SKM-1 treated with dmso at 0.1 percent for 144 hours (cell line): ENCODE data around the gene DNAH1.

Source experiments
- DNase-seq: peaks from one replicate; lab custom pipeline; 2025; ENCODE audit not compliant: unreplicated experiment; lab: John Stamatoyannopoulos, UW

The DNAH1 gene

DNA sequence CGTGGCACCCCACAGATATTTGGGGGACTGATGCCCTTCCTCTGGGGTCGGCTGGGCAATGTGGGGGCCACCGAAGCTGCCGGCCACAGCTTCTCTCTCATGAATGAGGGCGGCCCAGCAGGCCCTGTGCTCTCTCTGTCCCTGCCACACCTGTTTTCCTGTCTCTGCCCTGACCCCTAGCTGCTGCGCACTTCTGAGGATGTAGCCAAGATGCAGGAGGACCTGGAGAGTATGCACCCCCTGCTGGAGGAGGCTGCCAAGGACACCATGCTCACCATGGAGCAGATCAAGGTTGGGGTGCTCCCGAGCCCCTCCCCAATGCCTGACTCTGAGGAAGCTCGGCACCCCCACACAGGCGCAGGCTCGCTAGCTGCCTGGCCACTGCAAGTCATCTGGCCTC lies 69.0 kb downstream of the DNAH1 start:
- peak; percentile 13 for DNase-seq

DNA sequence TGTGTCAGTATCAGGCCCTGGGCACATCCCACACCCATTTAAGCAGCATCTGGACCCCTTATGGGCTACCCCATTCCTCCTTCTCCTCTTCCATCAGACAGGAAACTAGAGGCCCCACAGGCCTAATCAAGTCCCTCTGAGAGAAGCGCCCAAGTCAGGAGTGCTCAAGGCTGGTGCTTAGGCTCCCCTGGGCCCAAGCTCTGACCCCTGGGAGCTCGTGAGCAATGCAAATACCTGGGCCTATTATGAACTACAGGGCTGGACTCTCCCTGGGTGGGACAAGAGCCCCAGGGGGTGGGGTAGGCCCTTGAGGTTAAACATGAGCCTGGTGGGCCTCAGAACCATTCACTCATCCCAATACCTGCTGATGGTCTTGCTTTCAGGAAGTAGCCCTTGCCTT lies 71.4 kb downstream of the DNAH1 start:
- no peak for DNase-seq

DNA sequence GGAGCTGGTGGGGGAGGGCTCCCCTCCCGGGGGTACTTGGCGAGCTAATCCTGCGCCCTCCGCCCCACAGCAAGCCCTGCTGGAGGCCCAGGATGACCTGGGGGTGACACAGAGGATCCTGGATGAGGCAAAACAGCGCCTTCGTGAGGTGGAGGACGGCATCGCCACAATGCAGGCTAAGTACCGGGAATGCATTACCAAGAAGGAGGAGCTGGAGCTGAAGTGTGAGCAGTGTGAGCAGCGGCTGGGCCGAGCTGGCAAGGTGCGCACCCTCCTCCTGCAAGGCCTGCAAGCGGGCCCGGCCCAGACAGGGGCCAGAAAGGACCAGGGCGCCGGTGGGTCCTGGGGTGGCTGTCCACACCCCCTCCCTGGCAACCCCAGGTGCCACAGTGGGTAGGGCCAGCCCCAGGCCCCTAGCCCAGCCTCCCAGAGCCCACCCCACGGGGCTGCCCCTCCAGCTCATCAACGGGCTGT lies 72.3 kb downstream of the DNAH1 start:
- DNase-seq, result no peak

DNA sequence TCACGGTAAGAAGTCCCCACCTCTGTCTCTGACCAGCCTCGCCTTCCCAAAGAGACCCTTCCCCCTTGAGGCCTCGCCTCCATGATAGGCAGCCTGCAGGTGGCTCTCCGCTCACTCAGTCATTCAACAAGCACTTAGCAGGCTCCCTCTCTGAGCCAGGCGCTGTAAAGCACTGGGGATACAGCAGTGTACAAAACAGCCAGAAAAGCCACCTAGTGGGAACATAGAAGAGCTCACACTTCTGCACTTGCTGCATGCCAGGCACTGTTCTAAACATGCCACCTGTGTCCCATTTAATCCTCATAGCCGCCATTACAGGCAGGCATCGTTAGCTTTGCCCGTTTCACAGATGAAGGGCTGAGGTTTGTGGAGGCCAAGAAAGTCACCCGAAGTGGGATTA lies 72.8 kb downstream of the DNAH1 start:
- DNase-seq, result no peak

DNA sequence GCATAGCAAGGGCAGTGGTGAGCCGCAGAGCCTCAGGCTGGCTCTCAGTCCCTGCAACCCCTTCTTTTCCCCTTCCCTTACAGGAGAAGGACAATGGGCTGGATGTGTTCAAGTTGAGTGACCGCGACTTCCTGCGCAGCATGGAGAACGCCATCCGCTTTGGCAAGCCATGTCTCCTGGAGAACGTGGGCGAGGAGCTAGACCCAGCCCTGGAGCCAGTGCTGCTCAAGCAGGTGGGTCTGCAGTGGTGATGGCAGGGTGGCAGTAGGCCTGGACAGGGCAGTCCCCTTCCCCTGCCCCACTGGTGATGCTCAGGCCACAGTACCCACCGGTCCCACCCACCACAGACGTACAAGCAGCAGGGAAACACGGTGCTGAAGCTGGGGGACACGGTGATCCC lies 75.0 kb downstream of the DNAH1 start:
- no peak for DNase-seq

DNA sequence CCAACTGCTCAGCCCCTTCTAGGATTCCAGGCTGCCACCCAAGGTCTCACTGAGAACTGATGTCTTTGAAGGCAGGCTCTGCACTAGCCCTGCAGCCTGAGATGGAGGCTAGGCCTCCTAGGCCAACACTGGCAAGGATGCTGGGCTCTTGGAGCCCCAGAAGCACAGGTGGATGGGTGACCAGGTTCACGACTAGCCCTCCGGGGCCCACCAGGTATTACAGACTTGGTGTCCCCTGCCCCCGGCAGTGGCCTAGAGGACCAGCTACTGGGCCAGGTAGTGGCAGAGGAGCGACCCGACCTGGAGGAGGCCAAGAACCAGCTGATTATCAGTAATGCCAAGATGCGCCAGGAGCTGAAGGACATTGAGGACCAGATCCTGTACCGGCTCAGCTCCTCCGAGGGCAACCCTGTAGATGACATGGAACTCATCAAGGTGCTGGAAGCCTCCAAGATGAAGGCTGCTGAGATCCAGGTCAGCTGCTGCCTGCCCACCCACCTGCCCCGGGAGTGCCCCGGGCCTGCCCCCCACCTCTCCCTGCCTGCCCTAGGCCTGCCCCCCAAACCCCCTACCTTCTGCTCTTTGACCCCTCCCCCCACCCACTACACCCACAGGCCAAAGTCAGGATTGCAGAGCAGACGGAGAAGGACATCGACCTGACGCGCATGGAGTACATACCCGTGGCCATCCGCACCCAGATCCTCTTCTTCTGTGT lies 76.3 kb downstream of the DNAH1 start:
- no peak for DNase-seq

DNA sequence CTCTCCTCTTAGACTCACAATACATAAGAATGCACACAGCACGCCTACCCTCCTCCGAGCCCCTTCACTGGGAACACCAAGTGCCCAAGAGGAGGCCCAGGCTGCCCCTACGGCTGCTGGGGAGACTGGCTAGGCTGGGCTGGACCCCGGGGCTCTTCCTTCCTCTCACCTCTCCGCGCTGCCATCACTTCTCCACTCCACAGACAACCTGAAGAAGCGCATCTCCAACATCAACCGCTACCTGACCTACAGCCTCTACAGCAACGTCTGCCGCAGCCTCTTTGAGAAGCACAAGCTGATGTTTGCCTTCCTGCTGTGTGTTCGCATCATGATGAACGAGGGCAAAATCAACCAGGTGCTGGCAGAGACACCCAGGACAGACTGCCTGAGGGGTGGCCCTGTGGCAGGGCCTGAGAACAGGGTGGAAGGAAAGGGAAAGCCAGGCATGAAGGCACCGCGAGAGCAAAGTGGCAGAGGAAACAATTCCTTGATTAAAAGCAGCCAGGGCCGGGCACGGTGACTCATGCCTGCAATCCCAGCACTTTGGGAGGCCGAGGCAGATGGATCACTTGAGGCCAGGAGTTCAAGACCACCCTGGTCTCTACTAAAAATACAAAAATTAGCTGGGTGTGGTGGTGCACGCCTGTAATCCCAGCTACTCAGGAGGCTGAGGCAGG lies 77.2 kb downstream of the DNAH1 start:
- no peak for DNase-seq

DNA sequence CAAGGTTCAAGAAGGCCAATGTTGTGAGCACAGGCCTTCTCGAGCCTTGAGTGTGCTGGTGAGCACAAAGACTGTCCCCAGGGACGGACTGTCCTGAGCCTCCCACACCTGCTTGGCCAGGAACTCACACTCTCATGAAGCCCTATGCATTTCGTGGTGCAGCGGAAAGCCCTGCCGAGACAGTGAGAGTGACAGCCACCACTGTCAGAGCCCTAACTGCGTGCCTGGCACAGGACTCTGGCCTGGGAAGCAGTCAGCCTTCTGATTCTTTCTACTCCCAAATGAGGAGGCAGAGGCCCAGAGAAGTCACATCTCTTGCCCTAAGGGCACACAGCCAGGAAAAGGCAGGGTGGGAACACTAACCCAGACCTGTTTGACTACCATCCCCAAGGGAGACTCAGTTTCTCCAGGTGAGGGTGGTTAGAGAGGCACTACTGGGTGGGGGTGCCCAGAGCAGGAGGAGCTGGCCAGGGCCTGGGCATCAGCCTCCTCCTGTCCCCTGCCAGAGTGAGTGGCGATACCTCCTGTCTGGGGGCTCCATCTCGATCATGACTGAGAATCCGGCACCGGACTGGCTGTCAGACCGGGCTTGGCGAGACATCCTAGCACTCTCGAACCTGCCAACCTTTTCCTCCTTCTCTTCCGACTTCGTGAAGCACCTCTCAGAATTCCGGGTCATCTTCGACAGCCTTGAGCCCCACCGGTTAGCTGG lies 78.0 kb downstream of the DNAH1 start:
- DNase-seq, result no peak

DNA sequence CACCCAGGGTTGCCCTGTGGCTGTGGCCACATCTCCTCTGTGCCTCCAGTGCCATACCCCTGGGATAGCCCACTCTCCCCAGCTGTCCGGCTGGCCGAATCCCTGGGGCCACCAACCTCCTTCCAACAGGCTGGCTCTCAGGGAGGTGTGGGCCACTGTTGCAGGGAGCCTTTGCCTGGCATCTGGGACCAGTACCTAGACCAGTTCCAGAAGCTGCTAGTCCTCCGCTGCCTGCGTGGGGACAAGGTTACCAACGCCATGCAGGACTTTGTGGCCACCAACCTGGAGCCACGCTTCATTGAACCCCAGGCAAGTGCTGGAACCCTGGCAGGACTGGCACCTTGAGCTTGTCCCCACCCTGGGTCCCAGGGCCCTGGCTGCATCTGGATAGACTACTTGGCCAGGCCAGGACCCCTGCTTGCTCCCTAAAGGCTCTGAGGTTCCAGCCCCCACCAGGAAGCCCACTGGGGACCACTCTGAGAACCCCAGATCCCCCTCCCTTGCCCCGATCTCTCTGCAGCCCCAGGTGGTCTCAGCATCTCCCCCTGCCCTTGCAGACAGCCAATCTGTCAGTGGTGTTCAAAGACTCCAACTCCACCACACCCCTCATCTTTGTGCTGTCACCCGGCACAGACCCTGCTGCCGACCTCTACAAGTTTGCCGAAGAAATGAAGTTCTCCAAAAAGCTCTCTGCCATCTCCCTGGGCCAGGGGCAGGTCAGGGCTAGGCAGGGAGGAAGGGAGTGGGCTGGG lies 78.8 kb downstream of the DNAH1 start:
- no peak for DNase-seq

DNA sequence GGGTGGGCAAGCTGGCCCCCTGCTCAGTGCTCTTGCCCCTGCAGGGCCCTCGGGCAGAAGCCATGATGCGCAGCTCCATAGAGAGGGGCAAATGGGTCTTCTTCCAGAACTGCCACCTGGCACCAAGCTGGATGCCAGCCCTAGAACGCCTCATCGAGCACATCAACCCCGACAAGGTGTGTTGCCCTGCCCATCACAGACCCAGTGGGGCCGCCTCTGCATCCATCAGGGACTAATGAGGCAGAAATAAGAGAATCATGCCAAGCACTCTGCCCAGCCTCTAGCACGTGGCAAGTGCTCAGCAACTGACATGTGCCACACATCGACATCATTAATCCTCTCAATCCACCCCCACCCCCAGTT lies 79.4 kb downstream of the DNAH1 start:
- DNase-seq, result no peak

DNA sequence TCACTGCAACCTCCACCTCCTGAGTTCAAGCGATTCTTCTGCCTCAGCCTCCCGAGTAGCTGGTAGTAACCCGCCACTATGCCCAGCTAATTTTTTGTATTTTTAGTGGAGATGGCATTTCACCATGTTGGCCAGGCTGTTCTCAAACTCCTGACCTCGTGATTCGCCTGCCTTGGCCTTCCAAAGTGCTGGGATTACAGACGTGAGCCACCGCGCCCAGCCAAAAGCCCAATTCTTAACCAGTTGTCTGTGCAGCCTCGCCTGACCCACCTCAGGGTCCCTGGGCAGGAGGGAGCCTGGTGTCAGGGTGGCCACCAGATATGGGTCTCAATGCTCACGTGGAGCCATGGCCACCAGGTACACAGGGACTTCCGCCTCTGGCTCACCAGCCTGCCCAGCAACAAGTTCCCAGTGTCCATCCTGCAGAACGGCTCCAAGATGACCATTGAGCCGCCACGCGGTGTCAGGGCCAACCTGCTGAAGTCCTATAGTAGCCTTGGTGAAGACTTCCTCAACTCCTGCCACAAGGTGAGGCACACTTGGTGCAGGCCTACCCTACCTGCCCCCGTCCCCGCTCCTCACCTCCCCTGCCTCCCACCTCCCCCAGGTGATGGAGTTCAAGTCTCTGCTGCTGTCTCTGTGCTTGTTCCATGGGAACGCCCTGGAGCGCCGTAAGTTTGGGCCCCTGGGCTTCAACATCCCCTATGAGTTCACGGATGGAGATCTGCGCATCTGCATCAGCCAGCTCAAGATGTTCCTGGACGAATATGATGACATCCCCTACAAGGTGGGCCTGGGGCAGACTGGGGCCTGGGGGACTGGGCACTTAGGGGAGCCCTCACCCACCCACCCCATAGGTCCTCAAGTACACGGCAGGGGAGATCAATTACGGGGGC lies 80.1 kb downstream of the DNAH1 start:
- DNase-seq, result no peak

DNA sequence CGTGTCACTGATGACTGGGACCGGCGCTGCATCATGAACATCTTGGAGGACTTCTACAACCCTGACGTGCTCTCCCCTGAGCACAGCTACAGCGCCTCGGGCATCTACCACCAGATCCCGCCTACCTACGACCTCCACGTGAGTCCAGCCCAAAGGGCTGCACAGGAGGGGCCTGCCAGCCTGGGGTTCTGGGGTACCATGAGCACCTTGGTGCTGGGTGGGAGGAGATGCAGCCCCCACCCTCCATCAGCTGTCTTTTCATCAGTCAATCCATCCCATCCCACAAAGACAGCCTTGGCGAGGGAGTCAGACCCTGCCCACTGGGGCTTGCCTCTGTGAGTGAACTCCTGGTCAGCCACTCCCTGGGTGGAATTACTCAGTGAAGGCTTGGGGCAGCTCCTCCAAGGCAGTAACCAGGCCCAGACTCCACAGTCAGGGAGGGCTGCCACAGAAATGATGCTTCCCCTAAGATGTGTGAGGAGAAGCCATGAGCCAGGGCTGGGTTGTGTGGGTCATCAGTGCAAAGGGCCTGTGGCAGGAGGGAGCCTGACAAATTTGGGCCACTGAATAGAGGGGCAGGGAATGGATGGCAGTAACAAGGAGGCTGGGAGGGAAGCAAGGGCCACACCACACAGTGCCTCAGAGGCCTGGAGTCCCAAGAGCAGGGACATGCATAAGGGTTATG lies 80.9 kb downstream of the DNAH1 start:
- no peak for DNase-seq

DNA sequence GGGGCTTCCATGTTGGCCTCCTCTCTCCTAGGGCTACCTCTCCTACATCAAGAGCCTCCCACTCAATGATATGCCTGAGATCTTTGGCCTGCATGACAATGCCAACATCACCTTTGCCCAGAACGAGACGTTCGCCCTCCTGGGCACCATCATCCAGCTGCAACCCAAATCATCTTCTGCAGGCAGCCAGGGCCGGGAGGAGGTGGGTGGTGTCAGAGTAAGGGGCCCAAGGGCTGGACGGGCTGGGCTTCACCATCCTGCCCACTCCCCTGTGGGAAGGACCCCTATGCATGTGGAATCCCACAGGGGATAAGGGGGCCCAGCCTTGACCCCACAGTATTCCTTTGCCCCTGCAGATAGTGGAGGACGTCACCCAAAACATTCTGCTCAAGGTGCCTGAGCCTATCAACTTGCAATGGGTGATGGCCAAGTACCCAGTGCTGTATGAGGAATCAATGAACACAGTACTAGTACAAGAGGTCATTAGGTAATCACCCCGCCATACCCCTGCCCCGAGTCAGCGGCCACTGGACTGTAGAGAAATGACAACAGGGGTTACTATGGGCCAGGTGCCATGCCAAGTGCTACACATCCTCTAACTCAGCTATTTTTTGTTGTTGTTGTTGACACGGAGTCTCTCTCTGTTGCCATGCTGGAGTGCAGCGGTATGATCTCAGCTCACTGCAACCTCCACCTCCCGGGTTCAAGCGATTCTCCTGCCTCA lies 81.7 kb downstream of the DNAH1 start:
- DNase-seq, result no peak

DNA sequence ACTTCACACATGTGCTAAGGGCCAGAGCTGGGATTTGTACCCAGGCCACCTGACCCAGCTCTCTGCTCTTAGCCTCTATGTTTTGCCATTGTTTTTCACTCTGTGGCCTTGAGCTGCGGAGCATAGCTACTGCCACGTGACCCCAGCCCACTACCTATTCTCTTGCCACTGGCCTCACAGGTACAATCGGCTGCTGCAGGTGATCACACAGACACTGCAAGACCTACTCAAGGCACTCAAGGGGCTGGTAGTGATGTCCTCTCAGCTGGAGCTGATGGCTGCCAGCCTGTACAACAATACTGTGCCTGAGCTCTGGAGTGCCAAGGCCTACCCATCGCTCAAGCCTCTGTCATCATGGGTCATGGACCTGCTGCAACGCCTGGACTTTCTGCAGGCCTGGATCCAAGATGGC lies 82.6 kb downstream of the DNAH1 start:
- DNase-seq, result no peak

DNA sequence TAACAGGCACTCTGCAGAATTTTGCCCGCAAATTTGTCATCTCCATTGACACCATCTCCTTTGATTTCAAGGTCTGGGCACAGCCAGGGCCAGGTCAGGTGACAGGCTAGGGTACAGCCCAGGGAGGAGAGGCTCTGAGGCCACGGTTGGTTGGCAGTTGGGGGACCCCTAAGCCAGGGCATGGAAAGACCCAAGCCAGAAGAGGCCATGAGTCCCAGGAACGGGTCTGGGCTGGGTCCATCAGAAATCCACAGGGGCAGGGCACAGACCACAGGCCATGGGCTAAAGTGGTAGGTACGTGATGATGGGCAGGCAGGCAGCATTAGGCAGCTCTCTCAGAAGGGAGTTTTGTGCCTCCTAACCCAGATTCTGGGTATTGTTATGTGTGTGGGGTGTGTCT lies 83.0 kb downstream of the DNAH1 start:
- DNase-seq, result no peak

DNA sequence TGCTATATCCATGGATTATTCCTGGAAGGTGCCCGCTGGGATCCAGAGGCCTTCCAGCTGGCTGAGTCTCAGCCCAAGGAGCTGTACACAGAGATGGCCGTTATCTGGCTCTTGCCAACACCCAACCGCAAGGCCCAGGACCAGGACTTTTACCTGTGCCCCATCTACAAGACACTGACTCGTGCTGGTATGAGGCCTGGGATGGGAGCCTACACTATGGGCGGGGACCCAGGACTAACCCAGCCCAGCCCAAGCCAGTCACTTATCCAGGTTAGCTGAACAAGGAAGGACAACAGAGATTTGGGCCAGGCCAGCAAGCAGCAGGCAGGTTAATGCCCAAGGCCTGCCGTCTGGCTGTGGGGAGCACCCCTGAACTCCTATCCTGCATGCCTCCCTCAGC lies 83.5 kb downstream of the DNAH1 start:
- DNase-seq, result no peak

DNA sequence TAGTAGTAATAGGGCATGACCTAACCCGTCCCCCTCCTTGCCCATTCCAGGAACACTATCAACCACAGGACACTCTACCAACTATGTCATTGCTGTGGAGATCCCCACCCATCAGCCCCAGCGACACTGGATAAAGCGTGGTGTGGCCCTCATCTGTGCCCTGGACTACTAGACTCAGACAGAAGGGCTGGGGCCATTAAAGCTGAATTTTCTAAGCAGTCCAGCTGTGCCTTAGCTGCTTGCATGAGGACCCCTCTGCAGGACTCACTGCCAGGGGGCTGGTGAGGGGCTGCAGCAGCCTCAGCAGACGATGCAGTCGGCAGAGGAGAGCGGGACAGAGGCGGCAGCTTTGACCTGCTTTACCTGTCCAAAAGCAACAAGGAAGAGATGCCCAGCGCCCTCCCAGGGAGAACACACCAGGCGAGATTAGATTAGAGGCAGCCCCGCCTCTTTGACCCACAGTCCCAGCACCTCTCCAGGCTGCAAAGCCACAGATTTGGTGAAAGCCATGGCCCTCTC lies 84.2 kb downstream of the DNAH1 start:
- DNase-seq, result no peak

DNA sequence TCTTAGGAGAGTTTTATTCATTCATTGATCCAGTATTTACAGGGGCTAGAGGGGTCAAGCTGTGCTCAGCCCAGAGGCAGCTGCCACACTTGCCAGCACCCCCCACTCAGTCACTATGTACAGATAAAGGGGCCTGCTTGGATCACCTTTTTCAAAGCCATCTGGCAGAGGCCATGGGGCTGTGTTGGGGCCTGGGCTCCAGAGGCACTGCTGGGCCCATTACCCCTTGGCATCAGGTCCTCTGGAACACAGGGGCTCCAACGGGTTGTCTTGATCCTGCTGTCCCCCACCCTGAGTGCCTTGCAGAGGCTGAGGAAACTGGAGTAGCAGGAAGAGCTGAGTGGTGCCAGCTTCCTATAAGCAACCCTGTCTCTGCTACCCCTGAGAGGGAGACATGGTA lies 84.9 kb downstream of the DNAH1 start:
- DNase-seq, result no peak

DNA sequence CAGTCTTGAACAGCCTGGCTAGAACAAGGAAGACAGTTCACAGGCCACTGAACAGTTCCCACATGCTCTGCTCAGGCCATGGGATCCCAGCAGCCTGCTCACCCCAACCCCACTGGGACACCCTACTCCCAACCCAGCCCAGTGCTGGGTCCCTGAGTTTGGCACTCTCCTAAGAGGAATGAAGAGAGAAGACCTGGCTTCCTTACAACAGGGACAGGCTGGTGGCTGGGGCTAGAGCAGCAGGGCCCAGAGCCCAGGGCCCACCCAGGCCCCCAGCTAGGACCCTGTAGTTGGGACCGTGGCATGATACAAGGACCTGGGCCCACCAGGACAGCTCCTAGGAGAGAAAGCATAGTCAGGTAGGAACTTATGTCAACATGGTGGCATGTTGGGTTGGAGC lies 85.4 kb downstream of the DNAH1 start:
- DNase-seq, result no peak
